Measurements from ENCODE around the gene MYO7A. TPM values are rescaled to one million over a fixed set of nuclear protein-coding genes. Genes with fewer than 3 reads are reported as not detected.

Gene MYO7A
- total and polyA plus RNA-seq, 2 donors (not counting 3 experiments of a cell fraction or from before 2014, with no cell fraction given) = 1.3 to 3.6 TPM

DNA sequence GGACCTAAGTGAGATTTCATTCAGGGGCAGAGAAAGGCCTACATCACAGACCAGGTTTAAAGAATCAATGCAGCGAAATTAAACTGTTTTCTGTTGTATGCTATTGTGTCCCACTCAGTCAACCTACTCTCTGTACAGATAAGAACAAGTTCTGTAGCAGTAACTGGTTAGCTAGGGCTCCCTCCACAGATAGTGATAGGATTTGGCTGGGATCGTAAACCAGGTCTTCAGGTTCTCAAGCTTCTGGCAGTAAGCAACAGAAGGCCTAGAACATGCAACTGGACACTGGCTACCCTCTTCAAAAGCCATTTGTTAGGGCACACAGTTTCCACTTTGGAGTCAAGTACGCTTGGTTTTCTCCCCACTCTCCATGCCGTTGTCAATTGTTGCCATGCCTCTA lies 104.2 kb downstream of the MYO7A start:
- FAIRE-seq = no peak
- Histone ChIP-seq H3K36me3 (ENCODE audit: control insufficient read depth in 2 of 2, extremely low read depth in 1 of 2, insufficient read depth in 2 of 2, low read length in 2 of 2) (no peaks in the 10 kb centered on the region), H3K4me3 (replicated peaks in 1 of 3; ENCODE audit: insufficient read depth in 1 of 3, low read depth in 1 of 3, low read length in 3 of 3) (no peak overlapping the region), H3K9ac (replicated peaks; ENCODE audit: extremely low read depth, insufficient read depth, low read length) (no peak overlapping the region), H3K9me1 (replicated peaks; ENCODE audit: control insufficient read depth, extremely low read depth, insufficient read depth, low read length) (no peaks in the 10 kb centered on the region), H3K4me1 (ENCODE audit: control insufficient read depth, extremely low read depth, insufficient read depth, low read length) (no peaks in the 10 kb centered on the region), H3K27ac (ENCODE audit: insufficient read depth, low read depth, low read length) (no peak overlapping the region), H3K27me3 (ENCODE audit: control insufficient read depth in 2 of 2, insufficient read depth in 2 of 2, low read length in 2 of 2) (peaks cover 0 to 1% of the 10 kb centered on the region in 2 experiments), H2AFZ (ENCODE audit: low read depth, low read length) (no peak overlapping the region), H3K9me3 (replicated peaks; ENCODE audit: control insufficient read depth, insufficient read depth, low read length) (no peaks in the 10 kb centered on the region), H3K4me2 (ENCODE audit: insufficient read depth, low read length) (no peak overlapping the region), H3K79me2 (ENCODE audit: control insufficient read depth, insufficient read depth, low read length) (no peaks in the 10 kb centered on the region), H4K20me1 (replicated peaks; ENCODE audit: control insufficient read depth, extremely low read depth, insufficient read depth, low read length) (no peaks in the 10 kb centered on the region)
- intact Hi-C loops (cut with micrococcal nuclease) (no loop called here), dilution Hi-C loops (cut with MboI; ENCODE audit: extremely low pct_ligation_motif_present, low sequenced_read_pairs) (no loop called here)
- no peak for DNase-seq (ENCODE audit: low read depth, low spot score)
- CTCF ChIA-PET = no interaction called here
- TF ChIP-seq POLR2A (IDR thresholded peaks at IDR 0.05; ENCODE audit: low read depth, low read length) = no peak
- TF ChIP-seq, protein P1, sequence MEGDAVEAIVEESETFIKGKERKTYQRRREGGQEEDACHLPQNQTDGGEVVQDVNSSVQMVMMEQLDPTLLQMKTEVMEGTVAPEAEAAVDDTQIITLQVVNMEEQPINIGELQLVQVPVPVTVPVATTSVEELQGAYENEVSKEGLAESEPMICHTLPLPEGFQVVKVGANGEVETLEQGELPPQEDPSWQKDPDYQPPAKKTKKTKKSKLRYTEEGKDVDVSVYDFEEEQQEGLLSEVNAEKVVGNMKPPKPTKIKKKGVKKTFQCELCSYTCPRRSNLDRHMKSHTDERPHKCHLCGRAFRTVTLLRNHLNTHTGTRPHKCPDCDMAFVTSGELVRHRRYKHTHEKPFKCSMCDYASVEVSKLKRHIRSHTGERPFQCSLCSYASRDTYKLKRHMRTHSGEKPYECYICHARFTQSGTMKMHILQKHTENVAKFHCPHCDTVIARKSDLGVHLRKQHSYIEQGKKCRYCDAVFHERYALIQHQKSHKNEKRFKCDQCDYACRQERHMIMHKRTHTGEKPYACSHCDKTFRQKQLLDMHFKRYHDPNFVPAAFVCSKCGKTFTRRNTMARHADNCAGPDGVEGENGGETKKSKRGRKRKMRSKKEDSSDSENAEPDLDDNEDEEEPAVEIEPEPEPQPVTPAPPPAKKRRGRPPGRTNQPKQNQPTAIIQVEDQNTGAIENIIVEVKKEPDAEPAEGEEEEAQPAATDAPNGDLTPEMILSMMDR (IDR thresholded peaks at IDR 0.05; ENCODE audit: extremely low read depth in 1 of 2, insufficient read depth in 1 of 2, low read depth in 1 of 2, low read length in 2 of 2) = no peak
- TF ChIP-seq POLR2AphosphoS5 (IDR thresholded peaks at IDR 0.05; ENCODE audit: insufficient read depth, low read depth, low read length) = no peak
- TF ChIP-seq MYC (IDR thresholded peaks at IDR 0.05; ENCODE audit: low read depth, low read length) = no peak
- no peak for TF ChIP-seq JUN (IDR thresholded peaks at IDR 0.05; ENCODE audit: borderline replicate concordance, insufficient read depth, insufficient read length, low read depth)
- TF ChIP-seq GATA2 (IDR thresholded peaks at IDR 0.05; ENCODE audit: insufficient read depth, insufficient read length, low read depth, low read length) = no peak
- TF ChIP-seq FOS (IDR thresholded peaks at IDR 0.05; ENCODE audit: borderline replicate concordance, insufficient read depth, low read length) = no peak
- TF ChIP-seq EZH2 (IDR thresholded peaks at IDR 0.05; ENCODE audit: borderline replicate concordance, low read depth, low read length, severe bottlenecking) = no peak
- TF ChIP-seq, protein P2, sequence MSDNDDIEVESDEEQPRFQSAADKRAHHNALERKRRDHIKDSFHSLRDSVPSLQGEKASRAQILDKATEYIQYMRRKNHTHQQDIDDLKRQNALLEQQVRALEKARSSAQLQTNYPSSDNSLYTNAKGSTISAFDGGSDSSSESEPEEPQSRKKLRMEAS (IDR thresholded peaks at IDR 0.05; ENCODE audit: insufficient read depth, insufficient read length) = no peak
- POLR2A ChIA-PET = no interaction called here
- BruUV-seq (replicated peaks) = no TSS peak

Measured in endothelial cell of umbilical vein (primary cell).